Sigmoid colon (tissue), 7 donors: Measurements from ENCODE around the gene TSTD2. TPM values are rescaled to one million over a fixed set of nuclear protein-coding genes. Genes with fewer than 3 reads are reported as not detected.

Experiments used
- DNase-seq: peaks from one replicate; pipeline ENCODE4 v3.0.0-alpha.2; 2019
- H3K27ac ChIP-seq, 4 donors: fragments of 200-600 bp; sonication (generic); one replicate each; pipeline ENCODE4 v1.5.1; 2016 to 2019; ENCODE audit warnings: mild to moderate bottlenecking in 1 of 4
- H3K27me3 ChIP-seq, 3 donors: fragments of 200-600 bp; sonication (generic); one replicate each; pipeline ENCODE4 v1.5.1; 2019; ENCODE audit warnings: mild to moderate bottlenecking in 1 of 3
- H3K36me3 ChIP-seq, 4 donors: fragments of 200-600 bp; sonication (generic); one replicate each; pipeline ENCODE4 v1.5.1; 2016 to 2019
- H3K4me1 ChIP-seq, 4 donors: fragments of 200-600 bp; sonication (generic); one replicate each; pipeline ENCODE4 v1.5.1; 2017 to 2019
- H3K4me3 ChIP-seq, 4 donors: fragments of 200-600 bp; sonication (generic); one replicate each; pipeline ENCODE4 v1.5.1; 2017 to 2019; ENCODE audit warnings: mild to moderate bottlenecking in 2 of 4, moderate library complexity in 1 of 4
- H3K9me3 ChIP-seq, 4 donors: fragments of 200-600 bp in 3 of 4; sonication (generic) in 3 of 4; one replicate each; pipeline versions ENCODE4 v1.5.1 to v1.6.1; 2013 to 2019
- CTCF ChIP-seq, 4 experiments: fragments of 450-650 bp in 3 of 4; fragments of 200-600 bp in 1 of 4; IDR thresholded peaks; one replicate each; pipeline ENCODE4 v1.5.1; 2016 to 2019; ENCODE audit warnings: antibody characterized with exemption in 4 of 4, mild to moderate bottlenecking in 3 of 4, moderate library complexity in 2 of 4
- EP300 ChIP-seq, 4 donors: sonication (generic); formaldehyde crosslinking; IDR thresholded peaks; one replicate each; pipeline ENCODE4 v1.6.1; 2017; ENCODE audit warnings: antibody characterized with exemption in 4 of 4
- POLR2A ChIP-seq, 2 donors: fragments of 450-650 bp; IDR thresholded peaks; one replicate each; pipeline ENCODE4 v1.6.1; 2016; ENCODE audit warnings: antibody characterized with exemption in 2 of 2, mild to moderate bottlenecking in 2 of 2, moderate library complexity in 2 of 2
- POLR2AphosphoS5 ChIP-seq, 4 donors: sonication (generic); formaldehyde crosslinking; IDR thresholded peaks; one replicate each; pipeline ENCODE4 v1.6.1; 2017; ENCODE audit warnings: antibody characterized with exemption in 4 of 4
- WGBS, 2 donors: extraction: QIAGEN DNeasy Blood & Tissue Kit; methylation state at CpG; one replicate each; pipeline ENCODE4 v1.1.7; 2013; 5-methylcytosine and 5-hydroxymethylcytosine counted together
- intact Hi-C: fragments of 100-400 bp; cut with DNase I; formaldehyde crosslinking; loops from one replicate; pipeline ENCODE4 v1.15.1; 2023
- polyA plus RNA-seq, 3 donors: library from polyadenylated mRNA; stranded (reverse); fragments of 200-250 nt; gene quantifications; one replicate each; pipeline ENCODE4 v1.2.3, GENCODE V29; 2013
- total RNA-seq, 4 donors: library from RNA; depleted of rRNA; stranded (reverse); fragments of >200 nt; gene quantifications; one replicate each; pipeline ENCODE4 v1.1.0, GENCODE V29; 2016
- donor health status: healthy with polysubstance abuse.
- donor health status: Bipolar disorder and iron deficiency.
- donor health status: healthy.

TSTD2 gene
- total and polyA plus RNA-seq, 7 donors, result 8.4 to 31.2 (median 15.5) TPM

- H3K9me3 ChIP-seq, result no peaks in the 10 kb centered on the region
- peak overlapping the region in 3 of 4 donors; percentile 22 to 69 (median 68) for H3K27ac ChIP-seq
- H3K4me1 ChIP-seq, result peaks cover 0 to 27% (median 26%) of the 10 kb centered on the region in 4 donors
- H3K27me3 ChIP-seq, result no peaks in the 10 kb centered on the region
- no peak for DNase-seq
- intact Hi-C loops, result no loop called here
- 88 to 94% methylated on average over 6 of the region's 6 CpGs for WGBS, 2 donors
- TF ChIP-seq POLR2A (IDR thresholded peaks at IDR 0.05) (no peak), CTCF (IDR thresholded peaks at IDR 0.05) (no peak), EP300 (IDR thresholded peaks at IDR 0.05) (no peak), POLR2AphosphoS5 (IDR thresholded peaks at IDR 0.05) (no peak)
- H3K36me3 ChIP-seq, result peaks cover 0 to 49% (median 20%) of the 10 kb centered on the region in 4 donors
- no peak overlapping the region for H3K4me3 ChIP-seq
These were observed 60.2 kb downstream of the TSTD2 start for GRCh38 chr9:97572892-97573365.

DNA sequence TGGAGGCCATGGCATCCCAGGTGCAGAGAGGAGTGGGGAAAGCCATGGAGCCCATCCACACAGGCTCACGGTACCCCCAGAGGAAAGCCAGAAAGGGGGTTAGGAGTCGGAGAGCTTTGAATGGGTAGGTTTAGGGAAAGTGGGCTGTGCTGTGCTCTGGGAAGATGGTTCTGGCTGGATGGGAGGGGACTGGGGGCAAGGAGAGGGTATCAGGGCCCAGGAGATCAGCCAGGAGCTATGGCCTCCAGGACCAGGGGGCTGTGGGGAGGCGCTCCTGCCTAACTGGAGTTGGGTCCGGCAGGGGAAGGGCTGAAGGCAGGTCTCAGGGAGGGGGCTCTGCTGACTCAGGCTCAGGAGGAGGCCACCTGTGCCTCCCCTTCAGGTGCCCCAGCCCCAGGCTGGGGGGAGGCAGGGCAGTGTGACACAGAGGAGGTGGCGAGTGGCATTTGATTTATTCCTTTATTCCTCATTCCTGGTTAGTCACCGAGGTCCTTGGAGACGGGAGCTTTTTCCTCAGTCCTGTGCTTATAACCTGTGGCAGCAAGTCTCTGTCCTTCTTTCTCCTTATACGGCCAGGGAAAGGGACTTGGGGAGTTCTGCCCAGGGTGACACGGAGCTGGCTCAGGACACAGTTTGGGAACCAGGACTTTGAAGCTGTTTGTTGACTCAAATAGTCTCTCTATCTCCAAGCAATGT is 60.8 kb downstream of the TSTD2 start:
- peak overlapping the region; percentile 9 to 69 (median 45) for H3K27ac ChIP-seq
- no peak for DNase-seq

GRCh38 chr9:97571664-97572063 is 61.5 kb downstream of the TSTD2 start:
- H3K27ac ChIP-seq, result peak overlapping the region; percentile 22 to 69 (median 58)

More for the DNA sequence above, 60.8 kb downstream of the TSTD2 start:
- Histone ChIP-seq H3K9me3 (no peaks in the 10 kb centered on the region), H3K4me3 (no peak overlapping the region), H3K4me1 (peaks cover 0 to 30% (median 26%) of the 10 kb centered on the region in 4 donors), H3K36me3 (peaks cover 0 to 55% (median 20%) of the 10 kb centered on the region in 4 donors), H3K27me3 (no peaks in the 10 kb centered on the region)
- TF ChIP-seq EP300 (IDR thresholded peaks at IDR 0.05), result no peak
- TF ChIP-seq POLR2AphosphoS5 (IDR thresholded peaks at IDR 0.05), result no peak
- no peak for TF ChIP-seq CTCF (IDR thresholded peaks at IDR 0.05)
- no peak for TF ChIP-seq POLR2A (IDR thresholded peaks at IDR 0.05)
- intact Hi-C loops, result no loop called here
- WGBS, 2 donors, result 83% methylated on average over 9 of the region's 9 CpGs

GRCh38 chr9:97570899-97571298 is 62.3 kb downstream of the TSTD2 start:
- H3K27ac ChIP-seq, result peak overlapping the region; percentile 22 to 69 (median 58)
- DNase-seq, result peak; percentile 83
- no peak for TF ChIP-seq POLR2A (IDR thresholded peaks at IDR 0.05)
- H3K9me3 ChIP-seq, result no peaks in the 10 kb centered on the region
- no peak overlapping the region for H3K4me3 ChIP-seq
- WGBS, 2 donors, result 90 to 93% methylated on average over 6 of the region's 6 CpGs
- intact Hi-C loops, result no loop called here
- H3K27me3 ChIP-seq, result no peaks in the 10 kb centered on the region
- peaks cover 0 to 62% (median 22%) of the 10 kb centered on the region in 4 donors for H3K36me3 ChIP-seq
- H3K4me1 ChIP-seq, result peaks cover 0 to 30% (median 26%) of the 10 kb centered on the region in 4 donors

More at GRCh38 chr9:97571664-97572063, 61.5 kb downstream of the TSTD2 start:
- H3K4me3 ChIP-seq, result no peak overlapping the region
- intact Hi-C loops, result no loop called here
- H3K9me3 ChIP-seq, result no peaks in the 10 kb centered on the region
- no peak for TF ChIP-seq POLR2A (IDR thresholded peaks at IDR 0.05)
- no peak for TF ChIP-seq CTCF (IDR thresholded peaks at IDR 0.05)
- peak; percentile 65 to 88 (median 86) for TF ChIP-seq POLR2AphosphoS5 (IDR thresholded peaks at IDR 0.05)
- peak in 2 of 4 donors; percentile 55 to 66 for TF ChIP-seq EP300 (IDR thresholded peaks at IDR 0.05)
- peaks cover 0 to 62% (median 20%) of the 10 kb centered on the region in 4 donors for H3K36me3 ChIP-seq
- peaks cover 0 to 30% (median 26%) of the 10 kb centered on the region in 4 donors for H3K4me1 ChIP-seq
- H3K27me3 ChIP-seq, result no peaks in the 10 kb centered on the region
- DNase-seq, result peak; percentile 84
- 81 to 93% methylated on average over 1 of the region's 1 CpG for WGBS, 2 donors

DNA sequence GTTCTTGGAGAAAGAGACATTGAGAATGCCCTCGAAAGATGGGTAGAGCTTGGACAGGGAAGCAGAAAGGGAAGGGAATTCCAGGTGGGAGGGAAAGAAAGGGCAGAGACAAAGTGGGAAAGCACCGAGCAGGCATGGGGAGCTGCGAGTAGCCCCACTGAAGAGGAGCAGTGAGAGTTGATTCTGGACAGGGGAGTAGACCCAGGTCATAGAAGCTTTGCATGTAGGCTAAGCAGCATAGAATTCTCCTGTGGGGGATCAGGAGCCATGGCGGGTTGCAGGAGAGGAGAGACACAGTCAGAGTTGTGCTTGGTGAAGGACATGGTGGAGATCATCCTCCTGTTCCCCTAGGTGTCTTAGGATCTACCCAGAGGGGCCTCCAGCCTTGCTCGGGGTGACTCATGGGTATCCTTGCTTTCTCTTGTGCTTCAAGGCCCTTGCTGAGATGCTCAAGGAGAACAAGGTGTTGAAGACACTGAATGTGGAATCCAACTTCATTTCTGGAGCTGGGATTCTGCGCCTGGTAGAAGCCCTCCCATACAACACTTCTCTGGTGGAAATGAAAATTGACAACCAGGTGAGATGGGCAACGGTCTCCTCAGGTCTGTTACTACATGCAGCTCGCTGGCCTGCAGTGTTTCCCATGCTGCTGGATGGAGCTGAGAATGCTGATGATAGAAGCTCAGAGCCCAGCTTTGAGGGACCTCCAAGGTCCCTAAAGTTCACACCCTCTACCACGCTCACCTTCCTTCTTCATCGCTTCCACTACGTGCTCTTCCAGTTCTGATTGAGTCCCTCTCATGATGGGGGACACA is 64.5 kb downstream of the TSTD2 start:
- 93% methylated on average over 11 of the region's 11 CpGs for WGBS, 2 donors
- no peak overlapping the region for H3K27ac ChIP-seq
- no peak for DNase-seq
- TF ChIP-seq POLR2AphosphoS5 (IDR thresholded peaks at IDR 0.05) (no peak), CTCF (IDR thresholded peaks at IDR 0.05) (no peak), EP300 (IDR thresholded peaks at IDR 0.05) (no peak), POLR2A (IDR thresholded peaks at IDR 0.05) (no peak)
- H3K27me3 ChIP-seq, result no peaks in the 10 kb centered on the region
- peaks cover 0 to 45% (median 41%) of the 10 kb centered on the region in 4 donors for H3K4me1 ChIP-seq
- no peaks in the 10 kb centered on the region for H3K9me3 ChIP-seq
- H3K4me3 ChIP-seq, result no peak overlapping the region
- H3K36me3 ChIP-seq, result peaks cover 0 to 43% (median 19%) of the 10 kb centered on the region in 4 donors
- intact Hi-C loops, result no loop called here
